GM21786 (cell line): ENCODE measurements around the gene KYNU.
"Not testable (repeated sequence)": the region's sequence is repeated elsewhere in the genome, so short reads cannot be mapped to it uniquely, and the experiment has no call there.

Experiments used
- ATAC-seq: cut with Tn5 transposase; IDR thresholded peaks from one replicate; pipeline ENCODE4 v1.9.1; 2021; ENCODE audit not compliant: unreplicated experiment

Gene KYNU

GRCh38 chr2:142877216-142877838 lies at the start of gene KYNU:
KYNU (plus strand) TSS chr2:142877664; CDS start chr2:142885368, 7,704 bp downstream.
- ATAC-seq, result peak; percentile 54

GRCh38 chr2:142834021-142834420 lies 43.4 kb upstream of the KYNU start:
- ATAC-seq, result no peak

- ATAC-seq, result no peak
Observed at GRCh38 chr2:142840436-142840835, 37.0 kb upstream of the KYNU start.

- no peak for ATAC-seq
Observed at GRCh38 chr2:142841788-142842187, 35.7 kb upstream of the KYNU start.

- no peak for ATAC-seq
Observed at GRCh38 chr2:142842369-142842768, 35.1 kb upstream of the KYNU start.

GRCh38 chr2:142843731-142844130 lies 33.7 kb upstream of the KYNU start:
- ATAC-seq, result no peak

GRCh38 chr2:142848023-142848606 lies 29.3 kb upstream of the KYNU start:
- no peak for ATAC-seq

- ATAC-seq, result no peak
Observed at GRCh38 chr2:142849820-142850219, 27.6 kb upstream of the KYNU start.

GRCh38 chr2:142853912-142854311 lies 23.6 kb upstream of the KYNU start:
- no peak for ATAC-seq

- no peak for ATAC-seq
Observed at GRCh38 chr2:142857256-142858164, 20.0 kb upstream of the KYNU start.

- no peak for ATAC-seq
Observed at GRCh38 chr2:142858961-142859360, 18.5 kb upstream of the KYNU start.

GRCh38 chr2:142862299-142862698 lies 15.2 kb upstream of the KYNU start:
- ATAC-seq, result no peak

GRCh38 chr2:142862847-142863246 lies 14.6 kb upstream of the KYNU start:
- no peak for ATAC-seq

GRCh38 chr2:142863485-142863961 lies 13.9 kb upstream of the KYNU start:
- no peak for ATAC-seq

- not testable (repeated sequence) for ATAC-seq
Observed at GRCh38 chr2:142864605-142865004, 12.9 kb upstream of the KYNU start.

- peak; percentile 97 for ATAC-seq
Observed at GRCh38 chr2:142865924-142866323, 11.5 kb upstream of the KYNU start.

- peak; percentile 11 for ATAC-seq
Observed at GRCh38 chr2:142866426-142866825, 11.0 kb upstream of the KYNU start.

- ATAC-seq, result no peak
Observed at GRCh38 chr2:142867136-142867535, 10.3 kb upstream of the KYNU start.

- ATAC-seq, result peak; percentile 29
Observed at GRCh38 chr2:142868229-142868762, 9.2 kb upstream of the KYNU start.

GRCh38 chr2:142869065-142869460 lies 8.4 kb upstream of the KYNU start:
- not testable (repeated sequence) for ATAC-seq

GRCh38 chr2:142869461-142870106 lies 7.9 kb upstream of the KYNU start:
- ATAC-seq, result no peak
